HS-5 (cell line): Measurements from ENCODE around the gene ZCRB1.

Experiments used
- DNase-seq: peaks from one replicate; pipeline ENCODE4 v3.0.0-alpha.2; 2012; ENCODE audit warnings: low read depth

Gene ZCRB1

GRCh38 chr12:42327227-42327590, 1.3 kb upstream of the ZCRB1 start:
- no peak for DNase-seq

GRCh38 chr12:42326541-42327226, 790 bp upstream of the ZCRB1 start:
- peak; percentile 10 for DNase-seq

GRCh38 chr12:42325326-42325652, 605 bp downstream of the ZCRB1 start:
- no peak for DNase-seq

- DNase-seq, result no peak
Observed at GRCh38 chr12:42323856-42324255, 2.0 kb downstream of the ZCRB1 start.

GRCh38 chr12:42322567-42322966, 3.3 kb downstream of the ZCRB1 start:
- DNase-seq, result no peak

- DNase-seq, result no peak
Observed at GRCh38 chr12:42320796-42321195, 5.1 kb downstream of the ZCRB1 start.

- no peak for DNase-seq
Observed at GRCh38 chr12:42315108-42315507, 10.8 kb downstream of the ZCRB1 start.

GRCh38 chr12:42309996-42310395, 15.9 kb downstream of the ZCRB1 start:
- no peak for DNase-seq

- DNase-seq, result no peak
Observed at GRCh38 chr12:42308390-42308789, 17.5 kb downstream of the ZCRB1 start.

- DNase-seq, result no peak
Observed at GRCh38 chr12:42306297-42306696, 19.6 kb downstream of the ZCRB1 start.

- peak; percentile 11 for DNase-seq
Observed at GRCh38 chr12:42299392-42300308, 26.2 kb downstream of the ZCRB1 start.

GRCh38 chr12:42298887-42299286, 27.0 kb downstream of the ZCRB1 start:
- DNase-seq, result no peak

- DNase-seq, result no peak
Observed at GRCh38 chr12:42296503-42297109, 29.3 kb downstream of the ZCRB1 start.

- DNase-seq, result no peak
Observed at GRCh38 chr12:42291680-42292079, 34.2 kb downstream of the ZCRB1 start.

GRCh38 chr12:42288544-42288943, 37.4 kb downstream of the ZCRB1 start:
- no peak for DNase-seq

- no peak for DNase-seq
Observed at GRCh38 chr12:42286741-42287140, 39.2 kb downstream of the ZCRB1 start.

GRCh38 chr12:42285431-42285830, 40.5 kb downstream of the ZCRB1 start:
- no peak for DNase-seq

- DNase-seq, result no peak
Observed at GRCh38 chr12:42284876-42285275, 41.0 kb downstream of the ZCRB1 start.

- DNase-seq, result no peak
Observed at GRCh38 chr12:42284157-42284556, 41.7 kb downstream of the ZCRB1 start.

- DNase-seq, result no peak
Observed at GRCh38 chr12:42283739-42284138, 42.2 kb downstream of the ZCRB1 start.

- no peak for DNase-seq
Observed at GRCh38 chr12:42282294-42282693, 43.6 kb downstream of the ZCRB1 start.

- DNase-seq, result no peak
Observed at GRCh38 chr12:42281844-42282243, 44.0 kb downstream of the ZCRB1 start.

GRCh38 chr12:42281278-42281677, 44.6 kb downstream of the ZCRB1 start:
- DNase-seq, result no peak
